SK-N-SH (cell line): ENCODE results near the gene CRTAP.

ENCODE experiments used
- CTCF ChIP-seq: fragments of 200-600 bp; sonication (generic); IDR thresholded peaks from 2 replicates; pipeline ENCODE4 v1.6.1; 2017; ENCODE audit warnings: antibody characterized with exemption, mild to moderate bottlenecking, moderate library complexity
- ELF1 ChIP-seq: IDR thresholded peaks from 2 replicates; pipeline ENCODE4 v1.4.0; 2012
- EP300 ChIP-seq, 2 experiments: IDR thresholded peaks; 2 replicates each; pipeline versions ENCODE4 v1.4.0 to v1.6.1; 2012; ENCODE audit warnings: borderline replicate concordance in 1 of 2, low read depth in 1 of 2, low read length in 1 of 2
- POLR2AphosphoS5 ChIP-seq: IDR thresholded peaks from 2 replicates; pipeline ENCODE4 v1.6.1; 2012; ENCODE audit warnings: low read depth, low read length
- RAD21 ChIP-seq: IDR thresholded peaks from 2 replicates; pipeline ENCODE4 v1.6.1; 2012; ENCODE audit warnings: mild to moderate bottlenecking, low read length
- RXRA ChIP-seq: IDR thresholded peaks from 2 replicates; pipeline ENCODE4 v1.4.0; 2012; ENCODE audit warnings: low read depth, mild to moderate bottlenecking, borderline replicate concordance
- SIN3A ChIP-seq: IDR thresholded peaks from 2 replicates; pipeline ENCODE4 v1.6.1; 2012; ENCODE audit warnings: low read depth, mild to moderate bottlenecking, low read length, moderate library complexity, borderline replicate concordance
- TAF1 ChIP-seq: IDR thresholded peaks from 2 replicates; pipeline ENCODE4 v1.6.1; 2012; ENCODE audit warnings: low read depth, mild to moderate bottlenecking, low read length, moderate library complexity, borderline replicate concordance
- TF ChIP-seq, protein P1 (sequence below): IDR thresholded peaks from 2 replicates; pipeline ENCODE4 v1.4.0; 2012; ENCODE audit warnings: low read depth, borderline replicate concordance

DNA sequence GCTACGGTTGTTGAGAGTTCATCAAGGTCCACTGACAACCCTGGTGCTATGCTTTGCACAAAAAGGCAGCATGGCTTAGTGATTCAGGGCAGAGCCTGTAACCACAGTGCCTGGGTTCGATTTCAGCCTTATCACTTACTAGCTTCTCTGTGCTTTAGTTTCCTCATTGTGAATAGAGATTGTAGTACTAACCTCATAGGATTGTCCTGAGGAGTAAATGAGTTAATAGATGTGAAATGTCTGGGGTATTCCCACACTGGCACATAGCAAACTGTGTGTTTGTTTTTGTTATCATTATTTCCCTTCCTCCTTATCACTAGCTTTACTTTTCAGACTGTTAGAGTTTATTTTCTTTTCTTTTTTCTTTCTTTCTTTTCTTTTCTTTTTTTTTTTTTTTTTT, 16.3 kb downstream of the CRTAP start:
- TF ChIP-seq SIN3A: no peak
- TF ChIP-seq POLR2AphosphoS5: no peak
- no peak for TF ChIP-seq CTCF
- TF ChIP-seq RXRA: no peak
- TF ChIP-seq, protein P1, sequence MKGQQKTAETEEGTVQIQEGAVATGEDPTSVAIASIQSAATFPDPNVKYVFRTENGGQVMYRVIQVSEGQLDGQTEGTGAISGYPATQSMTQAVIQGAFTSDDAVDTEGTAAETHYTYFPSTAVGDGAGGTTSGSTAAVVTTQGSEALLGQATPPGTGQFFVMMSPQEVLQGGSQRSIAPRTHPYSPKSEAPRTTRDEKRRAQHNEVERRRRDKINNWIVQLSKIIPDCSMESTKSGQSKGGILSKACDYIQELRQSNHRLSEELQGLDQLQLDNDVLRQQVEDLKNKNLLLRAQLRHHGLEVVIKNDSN: no peak
- TF ChIP-seq EP300 (IDR thresholded peaks at IDR 0.05; ENCODE audit: borderline replicate concordance in 1 of 2, low read depth in 1 of 2, low read length in 1 of 2): no peak
- TF ChIP-seq ELF1: no peak
- no peak for TF ChIP-seq RAD21
- TF ChIP-seq TAF1: no peak
